HEK293 (cell line): ENCODE results near the gene AEBP2.

ENCODE experiments used
- CTCF ChIP-seq: fragments of 450-650 bp; formaldehyde crosslinking; IDR thresholded peaks from 2 replicates; pipeline ENCODE4 v1.5.1; 2016; ENCODE audit warnings: missing biosample characterization, missing genetic modification characterization
- ZNF223 ChIP-seq: fragments of 450-650 bp; formaldehyde crosslinking; IDR thresholded peaks from 2 replicates; pipeline ENCODE4 v1.5.1; 2016; ENCODE audit warnings: missing biosample characterization, missing genetic modification characterization
- ZNF549 ChIP-seq: fragments of 450-650 bp; IDR thresholded peaks from 2 replicates; pipeline ENCODE4 v1.5.1; 2018; ENCODE audit warnings: missing biosample characterization, missing genetic modification characterization, mild to moderate bottlenecking, inconsistent platforms, moderate library complexity
- ZNF626 ChIP-seq: fragments of 450-650 bp; sonication (Bioruptor Pico); formaldehyde crosslinking; IDR thresholded peaks from 2 replicates; pipeline ENCODE4 v1.5.1; 2018; ENCODE audit warnings: missing biosample characterization, missing genetic modification characterization, inconsistent platforms

- no peak for TF ChIP-seq CTCF (tag by site-specific recombination)
- peak; percentile 83 for TF ChIP-seq ZNF223 (tag by site-specific recombination)
- no peak for TF ChIP-seq ZNF549 (tag by site-specific recombination)
- no peak for TF ChIP-seq ZNF626 (tag by site-specific recombination)
Observed at GRCh38 chr12:19402743-19403431, 36.4 kb upstream of the AEBP2 start.
